Sigmoid colon (tissue), 4 donors: ENCODE measurements around the gene TRIO.

Experiments
- POLR2A ChIP-seq, 2 donors: fragments of 450-650 bp; IDR thresholded peaks; one replicate each; pipeline ENCODE4 v1.6.1; 2016; ENCODE audit warnings: antibody characterized with exemption in 2 of 2, mild to moderate bottlenecking in 2 of 2, moderate library complexity in 2 of 2
- POLR2AphosphoS5 ChIP-seq, 4 donors: sonication (generic); formaldehyde crosslinking; IDR thresholded peaks; one replicate each; pipeline ENCODE4 v1.6.1; 2017; ENCODE audit warnings: antibody characterized with exemption in 4 of 4
- TF ChIP-seq, protein P1 (sequence below), 4 experiments: fragments of 450-650 bp in 3 of 4; fragments of 200-600 bp in 1 of 4; IDR thresholded peaks; one replicate each; pipeline ENCODE4 v1.5.1; 2016 to 2019; ENCODE audit warnings: antibody characterized with exemption in 4 of 4, mild to moderate bottlenecking in 3 of 4, moderate library complexity in 2 of 4

DNA sequence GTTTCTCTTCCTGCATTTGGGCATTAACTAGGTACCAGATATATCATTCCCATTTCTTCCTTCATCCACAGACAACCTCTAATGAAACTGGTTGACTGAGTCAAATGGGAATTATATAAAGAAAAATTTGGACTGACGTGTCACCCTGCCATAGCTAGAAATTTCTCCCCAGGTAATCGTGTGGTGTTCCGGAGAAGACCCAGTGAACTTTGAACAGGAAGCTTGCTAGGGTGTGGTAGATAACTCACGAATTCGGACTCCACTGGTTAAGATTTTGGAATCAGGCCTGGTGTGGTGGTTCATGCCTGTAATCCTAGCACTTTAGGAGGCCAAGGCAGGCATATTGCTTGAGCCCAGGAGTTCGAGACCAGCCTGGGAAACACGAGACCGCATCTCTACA, 324.1 kb downstream of the TRIO start:
- TF ChIP-seq, protein P1, sequence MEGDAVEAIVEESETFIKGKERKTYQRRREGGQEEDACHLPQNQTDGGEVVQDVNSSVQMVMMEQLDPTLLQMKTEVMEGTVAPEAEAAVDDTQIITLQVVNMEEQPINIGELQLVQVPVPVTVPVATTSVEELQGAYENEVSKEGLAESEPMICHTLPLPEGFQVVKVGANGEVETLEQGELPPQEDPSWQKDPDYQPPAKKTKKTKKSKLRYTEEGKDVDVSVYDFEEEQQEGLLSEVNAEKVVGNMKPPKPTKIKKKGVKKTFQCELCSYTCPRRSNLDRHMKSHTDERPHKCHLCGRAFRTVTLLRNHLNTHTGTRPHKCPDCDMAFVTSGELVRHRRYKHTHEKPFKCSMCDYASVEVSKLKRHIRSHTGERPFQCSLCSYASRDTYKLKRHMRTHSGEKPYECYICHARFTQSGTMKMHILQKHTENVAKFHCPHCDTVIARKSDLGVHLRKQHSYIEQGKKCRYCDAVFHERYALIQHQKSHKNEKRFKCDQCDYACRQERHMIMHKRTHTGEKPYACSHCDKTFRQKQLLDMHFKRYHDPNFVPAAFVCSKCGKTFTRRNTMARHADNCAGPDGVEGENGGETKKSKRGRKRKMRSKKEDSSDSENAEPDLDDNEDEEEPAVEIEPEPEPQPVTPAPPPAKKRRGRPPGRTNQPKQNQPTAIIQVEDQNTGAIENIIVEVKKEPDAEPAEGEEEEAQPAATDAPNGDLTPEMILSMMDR (IDR thresholded peaks at IDR 0.05): no peak
- TF ChIP-seq POLR2A (IDR thresholded peaks at IDR 0.05) (no peak), POLR2AphosphoS5 (IDR thresholded peaks at IDR 0.05) (no peak)
